ENCODE results near the gene DIS3L2.
"Not testable (repeated sequence)": the region's sequence is repeated elsewhere in the genome, so short reads cannot be mapped to it uniquely, and the experiment has no call there.

The DIS3L2 gene

GRCh38 chr2:232296776-232297525 is 335.4 kb downstream of the DIS3L2 start:
- DNase-seq (ENCODE audit: low read depth in 2 of 2), result no peak

DNA sequence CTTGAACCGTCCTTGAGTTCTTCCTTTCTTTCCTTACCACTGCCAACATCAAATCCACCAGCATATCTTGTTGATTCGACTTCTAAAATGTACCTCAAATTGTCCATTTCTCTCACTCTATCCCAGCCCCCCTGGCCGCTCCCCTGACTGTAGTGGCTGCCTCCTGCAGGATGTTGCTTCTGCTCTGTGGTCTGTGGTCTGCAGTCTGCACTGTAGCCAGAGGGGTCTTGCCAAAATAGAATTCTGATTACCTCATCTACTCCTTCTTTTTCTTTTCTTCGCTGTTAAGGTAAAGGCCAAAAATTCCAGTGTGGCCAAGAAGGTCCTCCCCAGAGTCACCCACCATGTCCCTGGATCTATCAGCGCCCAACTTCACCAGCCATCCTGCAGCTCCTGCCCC is 337.6 kb downstream of the DIS3L2 start:
- no peak for DNase-seq (ENCODE audit: low read depth in 2 of 2)

- DNase-seq (ENCODE audit: low read depth in 2 of 2), result no peak
Observed at GRCh38 chr2:232299927-232300674, 338.6 kb downstream of the DIS3L2 start.

GRCh38 chr2:232300894-232301387 is 339.4 kb downstream of the DIS3L2 start:
- DNase-seq (ENCODE audit: low read depth in 2 of 2), result no peak

GRCh38 chr2:232304236-232304635 is 342.7 kb downstream of the DIS3L2 start:
- DNase-seq (ENCODE audit: low read depth in 2 of 2), result no peak

GRCh38 chr2:232306741-232307305 is 345.3 kb downstream of the DIS3L2 start:
- no peak for DNase-seq (ENCODE audit: low read depth in 2 of 2)

DNA sequence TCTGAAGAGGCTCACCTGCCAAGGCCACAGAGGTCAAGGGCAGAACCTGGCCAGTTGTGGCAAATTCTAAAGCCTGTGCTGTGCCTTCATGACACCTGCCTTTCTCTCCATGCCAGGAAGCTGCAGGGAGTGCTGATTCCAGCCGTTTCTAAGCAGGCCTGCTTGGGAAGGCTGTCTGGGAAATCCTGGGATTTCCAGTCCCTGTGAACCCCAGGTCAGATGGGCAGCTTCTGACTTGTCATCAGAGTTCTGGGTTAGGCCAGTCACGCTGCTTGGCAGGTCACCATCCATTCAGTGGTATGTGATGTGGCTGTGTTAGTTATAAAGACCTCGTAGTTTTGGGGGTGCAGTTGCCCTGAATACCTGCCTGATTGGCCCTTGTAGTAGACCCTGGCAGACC is 346.3 kb downstream of the DIS3L2 start:
- no peak for DNase-seq (ENCODE audit: low read depth in 2 of 2)

- DNase-seq (ENCODE audit: low read depth in 2 of 2), result no peak
Observed at GRCh38 chr2:232308986-232309385, 347.5 kb downstream of the DIS3L2 start.

DNA sequence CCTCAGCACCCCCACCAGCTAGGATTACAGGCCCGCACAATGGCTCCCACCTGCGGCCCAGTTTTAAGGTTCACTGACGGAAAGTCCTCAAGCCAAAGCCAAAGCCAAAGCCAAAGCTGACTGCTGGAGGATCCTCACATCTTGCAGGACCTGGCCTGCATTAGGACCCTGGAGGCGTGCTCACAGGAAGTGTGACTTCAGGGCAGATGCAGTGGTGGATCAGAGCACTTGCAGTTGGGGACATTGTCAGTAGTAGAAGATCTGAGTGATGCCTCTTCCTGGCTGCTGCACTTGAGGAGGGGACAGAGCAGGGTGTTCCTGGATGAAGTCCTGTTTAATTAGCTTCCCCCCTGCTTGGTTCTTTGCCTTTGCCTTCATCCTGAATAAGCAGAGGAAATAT is 348.1 kb downstream of the DIS3L2 start:
- no peak for DNase-seq (ENCODE audit: low read depth in 2 of 2)

- DNase-seq (ENCODE audit: low read depth in 2 of 2), result no peak
Observed at GRCh38 chr2:232310121-232310520, 348.6 kb downstream of the DIS3L2 start.

DNA sequence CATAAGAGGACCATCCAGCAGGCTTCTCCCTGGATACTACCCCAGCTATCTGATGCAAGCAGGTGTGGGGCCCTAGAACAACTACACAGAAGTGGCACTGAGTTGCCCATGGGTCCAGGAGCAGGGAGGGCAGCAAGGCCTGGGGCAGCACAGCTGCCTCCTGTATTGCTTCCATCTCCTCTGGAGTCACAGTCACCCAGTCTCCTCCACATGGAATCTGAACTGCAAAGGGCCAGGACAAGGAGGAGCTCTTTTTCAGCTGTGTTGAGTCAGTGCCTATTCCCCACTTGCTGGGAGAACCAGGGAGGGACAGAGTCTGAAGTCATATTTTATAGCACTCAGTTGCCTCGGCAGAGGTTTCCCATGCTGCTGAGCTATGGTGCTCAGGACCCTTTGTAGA is 349.2 kb downstream of the DIS3L2 start:
- no peak for DNase-seq (ENCODE audit: low read depth in 2 of 2)

DNA sequence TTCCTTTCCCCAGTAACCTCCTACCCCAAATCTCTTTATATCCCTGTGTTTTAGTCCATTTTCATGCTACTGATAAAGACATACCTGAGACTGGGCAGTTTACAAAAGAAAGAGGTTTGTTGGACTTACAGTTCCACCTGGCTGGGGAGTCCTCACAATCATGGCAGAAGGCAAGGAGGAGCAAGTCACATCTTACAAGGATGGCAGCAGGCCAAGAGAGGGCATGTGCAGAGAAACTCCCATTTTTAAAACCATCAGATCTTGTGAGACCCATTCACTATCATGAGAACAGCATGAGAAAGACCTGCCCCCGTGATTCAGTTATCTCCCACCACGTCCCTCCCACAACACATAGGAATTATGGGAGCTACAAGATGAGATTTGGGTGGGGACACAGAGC is 352.1 kb downstream of the DIS3L2 start:
- not testable (repeated sequence) for DNase-seq (ENCODE audit: low read depth in 2 of 2)

- DNase-seq (ENCODE audit: low read depth in 2 of 2), result peak; percentile 32 to 35
Observed at GRCh38 chr2:232315049-232315922, 353.8 kb downstream of the DIS3L2 start.

DNA sequence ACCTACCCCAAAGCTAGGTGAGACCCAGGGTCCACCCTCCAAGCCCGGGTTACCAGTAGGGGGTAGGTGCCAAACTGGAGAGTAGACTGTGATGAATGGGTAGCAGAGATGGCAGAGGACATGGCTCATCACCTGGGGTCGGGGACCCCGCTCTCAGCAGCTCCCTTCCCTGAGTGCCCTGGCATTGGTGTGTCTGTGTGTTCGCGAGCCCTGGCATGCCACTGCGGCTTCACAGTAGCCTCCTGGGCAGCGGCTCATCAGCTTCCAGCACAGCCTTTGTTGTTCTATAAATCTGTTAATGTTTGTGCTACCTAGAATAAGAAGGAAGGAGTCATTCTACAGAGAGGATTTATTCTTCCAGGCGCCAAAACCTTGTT is 354.4 kb downstream of the DIS3L2 start:
- DNase-seq (ENCODE audit: low read depth in 2 of 2), result no peak

- no peak for DNase-seq (ENCODE audit: low read depth in 2 of 2)
Observed at GRCh38 chr2:232316461-232317330, 355.2 kb downstream of the DIS3L2 start.

GRCh38 chr2:232318169-232318855 is 356.8 kb downstream of the DIS3L2 start:
- DNase-seq (ENCODE audit: low read depth in 2 of 2), result no peak

GRCh38 chr2:232319067-232319802 is 357.7 kb downstream of the DIS3L2 start:
- no peak for DNase-seq (ENCODE audit: low read depth in 2 of 2)

- no peak for DNase-seq (ENCODE audit: low read depth in 2 of 2)
Observed at GRCh38 chr2:232319803-232320442, 358.4 kb downstream of the DIS3L2 start.

- DNase-seq (ENCODE audit: low read depth in 2 of 2), result no peak
Observed at GRCh38 chr2:232320443-232320803, 358.9 kb downstream of the DIS3L2 start.
